Lower leg skin (tissue), 3 donors: ENCODE results near the gene TECTA.

ENCODE experiments used
- CTCF ChIP-seq, 3 donors: fragments of 450-650 bp; IDR thresholded peaks; one replicate each; pipeline ENCODE4 v1.5.1; 2016; ENCODE audit warnings: antibody characterized with exemption in 3 of 3, mild to moderate bottlenecking in 3 of 3, moderate library complexity in 2 of 3
- POLR2A ChIP-seq, 2 donors: fragments of 450-650 bp; IDR thresholded peaks; one replicate each; pipeline ENCODE4 v1.6.1; 2016 to 2017; ENCODE audit warnings: antibody characterized with exemption in 2 of 2, mild to moderate bottlenecking in 1 of 2, moderate library complexity in 1 of 2

DNA sequence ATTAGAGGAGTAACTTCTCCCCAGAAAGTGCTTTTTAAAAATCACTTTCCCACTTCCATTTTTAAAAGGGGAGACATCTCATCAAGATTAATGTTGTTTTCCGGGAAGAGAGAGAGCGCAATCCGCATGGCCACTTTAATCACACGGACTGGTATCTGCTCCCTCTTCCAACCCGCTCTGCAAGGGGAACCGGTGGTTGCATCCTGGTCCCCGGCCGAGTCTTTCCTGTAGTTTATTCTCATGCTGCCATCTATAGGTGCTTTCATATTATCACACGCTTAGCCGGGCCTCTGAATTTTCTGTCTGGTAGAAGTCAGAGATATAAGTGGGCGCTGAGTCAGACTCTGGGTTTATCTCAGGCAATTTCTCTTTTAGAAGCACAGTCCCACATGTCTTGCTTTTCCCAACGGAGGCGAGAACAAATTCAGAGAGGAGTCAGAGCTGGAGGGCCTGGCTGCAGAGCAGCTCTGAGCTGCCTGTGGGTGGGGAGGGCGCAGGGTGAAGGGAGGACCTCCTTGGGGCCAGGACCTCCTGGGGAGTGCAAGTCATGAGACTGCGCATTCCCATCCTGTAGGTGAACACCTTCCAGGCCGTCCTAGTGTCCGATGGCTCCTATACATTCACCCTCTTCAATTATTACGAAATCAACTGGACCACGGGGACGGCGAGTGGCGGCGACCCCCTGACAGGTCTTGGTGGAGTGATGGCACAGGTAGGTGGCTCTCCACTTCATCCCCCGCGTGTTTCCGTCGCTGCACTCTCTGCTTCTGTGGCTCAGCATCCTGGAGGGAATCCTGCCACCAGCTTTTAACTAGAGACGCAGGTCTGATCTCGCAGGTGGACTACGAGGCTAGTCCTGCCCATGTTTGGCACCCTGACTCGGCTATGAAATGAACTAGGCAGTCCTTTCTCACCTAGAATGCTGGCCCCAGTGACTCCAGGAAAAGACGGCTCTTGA is 11.7 kb downstream of the TECTA start:
- no peak for TF ChIP-seq CTCF (IDR thresholded peaks at IDR 0.05)
- no peak for TF ChIP-seq POLR2A (IDR thresholded peaks at IDR 0.05)
